HG02885 (cell line): ENCODE measurements around the gene VRTN.
"Not testable (repeated sequence)": the region's sequence is repeated elsewhere in the genome, so short reads cannot be mapped to it uniquely, and the experiment has no call there.

Experiments
- ATAC-seq: cut with Tn5 transposase; IDR thresholded peaks from one replicate; pipeline ENCODE4 v1.9.1; 2021; ENCODE audit warnings: mild to moderate bottlenecking; ENCODE audit not compliant: unreplicated experiment, poor library complexity

Gene VRTN, protein sequence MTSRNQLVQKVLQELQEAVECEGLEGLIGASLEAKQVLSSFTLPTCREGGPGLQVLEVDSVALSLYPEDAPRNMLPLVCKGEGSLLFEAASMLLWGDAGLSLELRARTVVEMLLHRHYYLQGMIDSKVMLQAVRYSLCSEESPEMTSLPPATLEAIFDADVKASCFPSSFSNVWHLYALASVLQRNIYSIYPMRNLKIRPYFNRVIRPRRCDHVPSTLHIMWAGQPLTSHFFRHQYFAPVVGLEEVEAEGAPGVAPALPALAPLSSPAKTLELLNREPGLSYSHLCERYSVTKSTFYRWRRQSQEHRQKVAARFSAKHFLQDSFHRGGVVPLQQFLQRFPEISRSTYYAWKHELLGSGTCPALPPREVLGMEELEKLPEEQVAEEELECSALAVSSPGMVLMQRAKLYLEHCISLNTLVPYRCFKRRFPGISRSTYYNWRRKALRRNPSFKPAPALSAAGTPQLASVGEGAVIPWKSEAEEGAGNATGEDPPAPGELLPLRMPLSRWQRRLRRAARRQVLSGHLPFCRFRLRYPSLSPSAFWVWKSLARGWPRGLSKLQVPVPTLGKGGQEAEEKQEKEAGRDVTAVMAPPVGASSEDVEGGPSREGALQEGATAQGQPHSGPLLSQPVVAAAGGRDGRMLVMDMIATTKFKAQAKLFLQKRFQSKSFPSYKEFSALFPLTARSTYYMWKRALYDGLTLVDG

DNA sequence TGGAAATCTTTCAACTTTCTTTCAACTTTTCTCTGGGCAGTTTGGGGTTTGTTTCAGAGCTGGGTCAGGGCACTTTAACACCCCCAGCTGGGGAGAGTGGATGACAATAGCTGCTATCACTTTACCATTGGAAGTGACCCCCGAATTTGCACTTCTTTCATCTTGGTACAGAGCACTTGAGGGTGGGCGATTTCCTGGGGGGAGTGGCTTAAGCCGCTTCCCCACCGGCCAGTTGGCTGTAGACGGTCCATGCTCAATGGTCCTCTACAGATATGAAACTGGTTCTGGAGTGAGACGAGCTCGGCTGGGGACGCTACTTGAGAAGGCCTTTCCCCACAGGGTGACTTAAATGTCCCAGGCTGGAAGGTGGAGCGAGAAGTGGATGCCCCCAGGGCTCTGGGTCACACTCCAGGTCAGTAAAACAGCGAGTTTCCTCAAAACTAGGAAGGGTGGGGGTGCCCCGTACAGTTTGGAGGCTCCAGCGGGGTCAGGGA is at the start of gene VRTN:
Gene VRTN, plus strand, starts transcription at position 231 of the 494 bp plus-strand sequence. CDS start 8,313 bp downstream, outside the sequence.
- ATAC-seq, result no peak

DNA sequence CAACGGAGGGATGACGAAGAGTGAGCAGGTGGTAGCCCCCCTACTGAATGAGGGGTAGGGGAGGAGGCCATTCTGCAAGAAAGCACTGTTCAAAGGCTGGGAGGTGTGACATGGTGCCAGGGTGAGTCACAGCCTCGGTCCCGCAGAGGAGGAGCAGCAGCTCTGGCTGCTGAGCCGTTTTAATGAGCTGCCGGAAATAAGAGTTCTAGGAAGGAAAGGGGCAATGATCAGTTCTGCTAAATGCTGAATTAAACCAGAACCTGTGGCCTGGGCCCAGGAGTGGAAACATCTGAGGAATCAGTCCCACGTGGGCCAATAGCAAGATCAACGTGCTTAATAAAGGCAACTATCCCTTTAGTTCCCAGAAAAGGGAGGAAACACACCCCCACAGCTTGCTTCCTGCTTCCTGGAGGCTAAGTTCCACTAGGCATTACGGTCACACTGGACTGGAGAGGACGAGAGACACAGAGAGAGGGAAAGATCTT is 49.2 kb upstream of the VRTN start:
- ATAC-seq, result no peak

DNA sequence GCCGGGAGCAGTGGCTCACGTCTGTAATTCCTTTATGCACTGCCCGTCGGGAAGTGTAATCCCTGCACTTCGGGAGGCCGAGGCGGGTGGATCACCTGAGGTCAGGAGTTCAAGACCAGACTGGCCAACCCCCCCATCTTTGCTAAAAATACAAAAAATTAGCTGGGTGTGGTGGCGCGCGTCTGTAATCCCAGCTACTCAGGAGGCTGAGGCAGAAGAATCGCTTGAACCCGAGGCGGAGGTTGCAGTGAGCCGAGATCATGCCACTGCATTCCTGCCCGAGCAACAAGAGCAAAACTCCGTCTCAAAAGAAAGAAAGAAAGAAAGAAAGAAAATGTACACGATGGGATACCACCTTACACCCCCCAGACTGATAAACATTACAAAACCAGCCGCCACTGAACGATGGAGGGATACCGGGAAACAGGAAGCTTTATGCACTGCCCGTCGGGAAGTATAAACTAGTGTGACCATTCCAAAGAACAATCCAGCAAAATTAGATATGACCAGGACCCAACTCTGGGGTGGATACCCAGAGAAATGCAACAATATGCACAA is 46.6 kb upstream of the VRTN start:
- ATAC-seq, result no peak

DNA sequence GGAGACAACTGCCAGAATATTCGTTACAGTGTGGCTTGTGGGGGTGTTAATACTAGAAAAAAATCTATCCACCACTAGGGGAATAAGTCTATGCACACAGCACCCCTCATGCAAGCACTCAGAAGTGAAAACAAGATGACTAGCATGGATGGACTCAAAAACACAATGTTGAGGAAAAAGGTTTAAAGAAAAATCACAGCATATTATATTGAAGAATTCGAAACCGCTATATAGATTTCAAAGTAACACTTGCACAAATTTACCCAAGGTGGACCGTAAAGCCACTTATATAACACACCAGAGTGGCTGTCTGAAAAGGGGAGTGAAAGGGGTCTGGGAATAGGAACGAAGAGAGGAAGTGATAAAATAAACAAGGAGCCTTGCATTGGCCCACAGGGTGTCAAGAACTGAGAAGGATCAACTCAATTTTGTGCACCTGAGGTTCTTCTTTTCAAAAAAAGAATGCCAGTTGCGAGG is 46.1 kb upstream of the VRTN start:
- ATAC-seq, result peak; percentile 45

DNA sequence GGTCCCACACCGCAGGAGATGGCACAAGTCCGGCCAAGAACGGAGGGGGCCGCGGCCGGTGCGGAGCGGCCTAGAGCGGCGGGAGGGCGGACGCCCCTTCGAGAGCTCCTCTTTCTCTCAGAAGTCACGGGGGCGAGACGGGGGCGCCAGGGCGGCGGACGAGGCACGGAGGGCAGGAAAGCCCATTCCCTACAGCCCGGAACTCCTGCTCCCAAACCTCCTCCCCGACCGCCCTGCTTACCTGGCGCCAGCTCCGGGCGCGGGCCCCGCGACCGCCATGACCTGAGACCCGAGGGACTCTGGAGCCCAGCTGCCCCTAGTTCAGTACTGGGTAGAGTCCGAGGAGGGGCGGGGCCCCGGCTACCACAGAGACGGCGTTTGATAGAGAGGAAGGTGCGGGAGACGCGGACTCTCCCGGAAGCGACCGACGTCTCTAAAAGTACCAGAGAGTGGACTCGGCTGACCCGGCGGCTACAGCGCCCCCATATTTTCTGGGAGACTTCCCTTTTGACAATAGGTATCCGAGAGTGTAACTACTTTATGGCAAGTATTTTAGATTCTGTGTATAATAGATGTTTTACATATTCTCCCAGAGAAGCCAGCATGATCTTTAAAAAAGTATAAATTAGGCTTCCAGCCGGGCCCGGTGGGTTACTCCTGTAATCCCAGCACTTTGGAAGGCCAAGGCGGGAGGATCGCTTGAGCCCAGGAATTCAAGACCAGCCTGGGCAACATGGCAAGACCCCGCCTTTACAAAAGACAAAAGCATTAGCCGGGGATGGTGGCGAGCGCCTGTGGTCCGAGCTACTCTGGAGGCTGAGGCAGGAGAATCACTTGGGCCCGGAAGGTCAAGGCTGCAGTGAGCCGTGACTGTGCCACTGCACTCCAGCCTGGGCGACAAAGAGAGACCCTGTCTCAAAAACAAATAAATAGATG is 45.4 kb upstream of the VRTN start, which contains the start of gene ABCD4:
Gene ABCD4, minus strand, starts transcription at position 301 of the 936 bp plus-strand sequence. Its CDS starts 22 bp downstream, at position 279.
- peak; percentile 99 for ATAC-seq

DNA sequence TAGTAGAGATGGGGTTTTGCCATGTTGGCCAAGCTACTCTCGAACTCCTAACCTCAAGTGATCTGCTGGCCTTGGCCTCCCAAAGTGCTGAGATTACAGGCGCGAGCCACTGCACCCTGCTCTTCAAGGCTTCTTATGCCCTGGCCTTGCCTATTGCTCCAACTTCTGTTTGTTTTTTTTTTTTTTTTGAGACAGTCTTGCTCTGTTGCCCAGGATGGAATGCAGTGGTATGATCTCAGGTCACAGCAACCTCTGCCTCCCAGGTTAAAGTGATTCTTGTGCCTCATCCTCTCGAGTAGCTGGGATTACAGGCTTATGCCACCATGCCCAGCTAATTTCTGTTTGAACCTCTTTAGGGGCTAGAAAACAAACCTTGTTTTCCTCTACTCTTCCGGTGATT is 39.6 kb upstream of the VRTN start:
- no peak for ATAC-seq

DNA sequence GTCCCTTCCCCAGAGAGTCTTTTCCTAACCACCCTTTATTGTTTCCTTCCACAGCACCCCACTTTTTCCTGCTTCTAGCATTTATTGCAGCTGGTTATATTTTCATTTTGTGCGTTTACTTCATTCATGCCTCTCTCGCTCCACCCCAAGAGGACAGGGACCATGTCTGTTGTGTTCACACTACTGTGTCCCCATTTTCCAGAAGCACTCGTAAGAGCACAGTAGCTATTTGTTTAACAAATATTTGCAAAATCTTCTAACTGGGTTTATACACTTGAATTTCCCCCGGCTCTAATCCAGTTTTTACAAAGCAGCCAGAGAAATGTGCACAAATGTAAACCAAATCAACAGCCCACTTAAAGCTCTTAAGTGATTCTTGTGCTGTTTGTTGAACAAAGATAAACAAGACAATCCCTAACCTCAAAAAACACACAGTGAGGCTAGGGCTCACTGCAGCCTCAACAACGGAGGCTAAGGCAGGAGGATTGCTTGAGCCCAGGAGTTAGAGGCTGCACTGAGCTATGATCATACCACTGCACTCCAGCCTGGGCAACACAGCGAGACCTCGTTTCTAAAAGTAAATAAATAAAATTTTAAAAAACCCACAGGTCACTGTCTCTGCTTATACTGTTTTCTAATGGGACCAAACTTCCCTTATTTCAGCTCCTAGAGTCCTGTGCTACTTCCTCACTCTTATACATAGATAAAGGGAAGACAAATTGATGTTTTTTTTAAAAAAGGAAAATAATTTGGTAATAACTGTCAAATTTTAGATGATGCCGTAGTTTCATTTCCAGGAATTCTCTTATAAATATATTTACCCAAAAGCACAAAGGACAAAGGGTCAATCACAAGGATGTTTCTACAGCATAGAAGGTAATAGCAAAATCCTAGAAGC is 38.9 kb upstream of the VRTN start:
- no peak for ATAC-seq

DNA sequence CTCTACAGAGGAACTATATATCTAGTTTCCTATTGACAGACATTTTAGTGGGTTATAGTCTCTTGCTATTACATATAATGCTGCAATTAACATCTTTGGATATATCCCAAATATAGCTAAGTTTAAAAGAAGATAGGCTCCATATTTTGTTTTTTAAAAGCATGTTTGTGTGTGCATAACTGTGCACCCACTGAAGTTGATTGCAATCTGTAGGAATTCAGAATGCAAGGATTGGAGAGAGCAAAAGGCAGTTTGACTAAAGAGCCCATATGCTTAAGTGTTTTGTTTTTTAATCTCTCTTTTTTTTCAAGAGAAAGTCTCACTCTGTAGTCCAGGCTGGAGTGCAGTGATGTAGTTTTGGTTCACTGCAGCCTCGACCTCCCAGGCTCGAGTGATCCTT is 36.1 kb upstream of the VRTN start:
- ATAC-seq, result no peak

DNA sequence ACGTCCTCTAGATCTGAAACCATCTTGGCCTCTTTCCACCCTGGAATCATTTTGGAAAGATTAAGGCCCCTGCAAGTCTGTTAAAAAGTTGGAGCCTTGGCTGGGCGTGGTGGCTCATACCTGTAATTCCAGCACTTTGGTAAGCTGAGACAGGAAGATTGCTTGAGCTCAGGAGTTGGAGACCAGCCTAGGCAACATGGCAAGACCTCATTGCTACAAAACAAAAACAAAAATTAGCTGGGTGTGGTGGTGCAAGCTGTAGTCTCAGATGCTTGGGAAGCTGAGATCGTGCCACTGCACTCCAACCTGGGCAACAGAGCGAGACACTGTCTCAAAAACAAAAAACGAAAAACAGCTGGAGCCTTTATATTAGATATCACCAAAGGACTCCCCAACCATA is 34.7 kb upstream of the VRTN start:
- no peak for ATAC-seq

DNA sequence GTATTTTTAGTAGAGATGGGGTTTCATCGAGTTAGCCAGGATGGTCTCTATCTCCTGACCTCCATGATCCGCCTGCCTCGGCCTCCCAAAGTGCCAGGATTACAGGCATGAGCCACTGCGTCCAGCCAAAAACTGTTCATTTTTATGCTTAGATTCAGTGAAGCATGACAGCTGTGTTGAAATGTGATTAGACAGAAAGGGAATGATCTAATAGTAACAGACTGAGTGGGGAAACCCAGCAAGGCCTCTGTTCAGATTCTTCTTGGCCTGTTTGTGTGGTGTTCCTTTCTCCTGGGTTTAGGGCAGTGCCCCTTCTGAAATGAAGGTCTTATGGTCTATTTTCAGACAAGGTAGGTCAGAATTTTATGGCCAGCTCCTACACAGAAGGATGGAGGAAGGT is 33.7 kb upstream of the VRTN start:
- ATAC-seq, result no peak

DNA sequence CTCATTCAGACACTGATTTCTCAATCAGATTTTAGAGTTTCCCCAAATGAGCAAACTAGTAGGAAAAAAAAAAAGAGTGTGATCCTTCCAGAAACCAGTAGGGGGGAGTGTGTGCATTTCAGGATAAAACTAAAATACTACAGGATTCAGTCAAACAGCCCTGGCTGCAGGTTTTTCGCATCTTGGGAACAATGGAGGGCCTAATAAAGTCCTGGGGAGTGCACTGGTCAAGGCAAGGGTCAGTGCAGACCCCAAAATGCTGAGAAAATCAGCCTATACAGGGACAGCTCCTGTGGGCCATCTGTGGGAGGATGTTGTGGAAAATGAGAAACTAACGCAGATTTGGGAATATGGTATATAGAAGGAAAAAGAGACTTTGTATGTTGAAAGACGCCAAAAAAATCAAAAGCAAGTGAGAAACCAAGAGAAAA is 23.3 kb upstream of the VRTN start:
- ATAC-seq, result no peak

DNA sequence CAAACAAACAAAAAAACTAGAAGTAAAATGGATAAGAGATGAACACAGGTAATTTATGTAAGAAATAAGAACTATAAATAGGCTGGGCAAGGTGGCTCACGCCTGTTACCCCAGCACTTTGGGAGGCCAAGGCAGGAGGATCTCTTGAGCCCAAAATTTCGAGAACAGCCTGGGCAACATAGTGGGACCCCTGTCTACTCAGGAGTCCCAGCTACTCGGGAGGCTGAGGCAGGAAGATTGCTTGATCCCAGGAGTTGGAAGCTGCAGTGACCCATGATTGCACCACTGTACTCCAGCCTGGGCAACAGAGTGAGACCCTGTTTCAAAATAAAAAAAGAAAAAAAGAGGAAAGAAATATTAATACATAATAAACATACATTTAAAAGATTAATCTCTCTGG is 22.8 kb upstream of the VRTN start:
- ATAC-seq, result no peak

DNA sequence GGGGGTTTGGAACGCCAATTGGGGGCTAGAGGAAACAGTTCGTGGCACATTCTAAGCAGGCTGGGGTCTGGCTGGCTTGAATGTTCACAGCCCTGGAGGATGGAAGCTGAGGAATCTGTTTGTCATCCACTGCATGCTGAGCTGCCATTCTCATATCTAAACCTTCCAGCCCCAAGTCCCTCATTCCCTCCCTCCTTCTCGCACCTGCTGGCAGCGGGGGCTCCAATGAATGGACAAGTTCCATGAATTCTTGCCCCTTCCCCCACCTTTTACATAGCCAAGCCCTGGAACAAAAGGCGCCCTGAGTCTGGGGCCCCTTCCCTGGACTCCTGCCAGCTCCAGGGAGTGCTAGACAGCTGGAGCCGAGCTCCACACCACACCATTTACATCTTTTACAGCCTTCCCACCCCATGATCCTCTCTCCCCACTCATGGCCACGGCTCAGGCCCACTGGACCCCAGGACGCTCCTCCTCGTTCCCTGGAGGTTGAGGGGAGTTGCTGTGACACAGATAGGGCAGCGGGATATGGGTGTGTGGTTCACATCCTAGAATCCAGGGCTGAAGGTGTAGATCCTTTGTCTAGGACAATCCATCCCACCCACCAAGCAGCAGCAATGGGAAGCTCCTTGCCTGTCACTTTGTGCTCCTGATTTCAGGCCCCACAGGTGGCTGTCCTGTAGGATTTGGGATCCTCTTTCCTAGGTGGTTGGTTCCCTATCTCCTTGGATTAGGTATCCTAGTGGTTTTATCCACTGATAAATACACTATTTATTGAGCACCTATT is 21.7 kb upstream of the VRTN start:
- ATAC-seq, result no peak

DNA sequence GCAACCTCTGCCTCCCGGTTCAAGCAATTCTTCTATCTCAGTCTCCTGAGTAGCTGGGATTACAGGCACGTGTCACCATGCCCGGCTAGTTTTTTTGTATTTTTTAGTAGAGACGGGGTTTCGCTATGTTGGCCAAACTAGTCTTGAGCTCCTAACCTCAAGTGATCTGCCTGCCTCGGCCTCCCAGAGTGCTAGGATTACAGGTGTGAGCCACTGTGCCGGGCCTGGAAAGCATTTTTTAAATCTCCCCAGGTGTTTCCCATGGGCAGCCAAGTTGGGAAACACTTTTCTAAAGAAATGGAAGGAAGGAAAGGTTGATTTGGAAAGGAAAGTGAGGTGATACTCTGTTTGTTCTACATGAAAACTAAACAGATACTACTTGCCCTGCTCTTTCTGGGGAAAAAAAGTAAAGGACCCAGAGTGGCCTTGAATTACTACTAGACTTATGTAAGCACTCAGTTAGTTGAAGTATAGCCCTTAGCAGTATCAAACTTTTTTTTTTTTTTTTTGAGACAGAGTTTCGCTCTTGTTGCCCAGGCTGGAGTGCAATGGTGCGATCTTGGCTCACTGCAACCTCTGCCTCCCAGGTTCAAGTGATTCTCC is 18.2 kb upstream of the VRTN start:
- ATAC-seq, result not testable (repeated sequence)

DNA sequence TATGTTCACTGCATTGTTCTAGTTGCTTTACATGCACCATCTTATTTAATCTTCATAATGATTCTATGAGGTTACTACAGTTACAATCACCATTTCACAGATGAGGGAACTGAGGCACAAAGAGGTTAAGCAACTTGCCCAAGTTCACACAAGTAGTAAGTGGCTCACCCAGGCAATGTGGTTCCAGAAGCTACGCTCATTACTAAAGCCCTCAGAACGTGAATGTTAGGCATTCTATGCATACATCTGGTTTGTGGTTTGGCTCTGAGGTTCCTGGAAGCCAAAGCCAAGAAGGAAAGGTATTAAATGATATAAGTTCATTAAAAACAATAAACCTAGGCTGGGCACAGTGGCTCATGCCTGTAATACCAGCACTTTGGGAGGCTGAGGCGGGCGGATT is 14.4 kb upstream of the VRTN start:
- ATAC-seq, result no peak

DNA sequence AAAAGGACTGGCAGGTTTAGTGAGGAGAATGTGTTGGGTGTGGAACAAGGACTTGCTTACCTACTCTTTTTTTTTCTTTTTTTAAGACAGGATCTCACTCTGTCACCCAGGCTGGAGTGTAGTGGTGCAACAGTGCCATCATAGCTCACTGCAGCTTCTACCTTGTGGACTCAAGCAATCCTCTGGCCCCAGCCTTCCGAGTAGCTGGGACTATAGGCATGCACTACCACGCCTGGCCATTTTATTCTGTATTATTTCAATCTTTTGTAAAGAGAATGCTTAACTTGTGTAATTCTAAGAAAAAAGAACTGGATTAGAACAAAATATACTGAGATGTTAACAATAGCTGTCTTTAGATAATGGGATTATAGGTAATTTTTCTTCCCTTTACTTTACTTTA is 1.9 kb upstream of the VRTN start:
- no peak for ATAC-seq

DNA sequence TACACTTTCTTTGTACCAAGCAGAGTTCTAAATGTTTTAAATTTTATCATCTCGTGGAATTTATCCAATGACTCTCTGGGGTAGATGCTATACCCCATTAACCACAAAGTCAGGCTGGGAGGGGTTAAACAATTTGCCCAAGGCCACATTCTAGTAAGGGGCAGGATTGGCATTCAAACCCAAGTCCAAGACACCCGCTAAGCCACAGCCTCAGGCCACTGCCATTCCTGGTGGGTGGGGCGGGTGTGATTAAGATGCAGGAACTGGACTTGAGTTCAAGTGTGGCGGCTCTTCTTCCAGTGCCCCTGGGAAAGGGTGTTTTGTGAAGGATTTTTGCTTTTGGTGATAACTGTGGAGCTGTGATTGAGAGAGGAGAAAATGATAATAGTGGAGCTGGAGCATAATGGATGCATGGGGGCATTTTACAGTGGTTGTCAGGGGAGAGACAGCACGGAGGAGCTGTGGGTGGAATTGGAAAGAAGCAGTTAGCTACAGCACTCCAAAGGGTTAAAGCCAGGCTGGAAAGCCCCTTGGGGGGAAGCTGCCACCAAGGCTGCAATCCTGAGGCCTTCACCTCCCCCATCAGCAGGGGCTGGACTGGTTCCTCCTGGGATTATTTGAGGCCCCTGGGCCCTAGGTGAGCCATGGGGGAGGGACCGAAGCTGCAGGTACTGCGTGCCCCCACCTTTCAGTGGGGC is 1.0 kb upstream of the VRTN start:
- no peak for ATAC-seq
